Measurements from ENCODE around the gene B4GALT5. TPM values are rescaled to one million over a fixed set of nuclear protein-coding genes. Genes with fewer than 3 reads are reported as not detected.
"Not testable (repeated sequence)": the region's sequence is repeated elsewhere in the genome, so short reads cannot be mapped to it uniquely, and the experiment has no call there.

Gene B4GALT5
- total RNA-seq, 1 experiment from 2014 or later, result 63.1 TPM

GRCh38 chr20:49727894-49728885 is 14.5 kb upstream of the B4GALT5 start:
- no peak for DNase-seq
- Histone ChIP-seq H3K4me2 (peak overlapping the region; percentile 54), H2AFZ (peak overlapping the region; percentile 17; the same call in 1 of the 2 replicates), H3F3A (ENCODE audit: insufficient read depth, low read depth) (peaks cover 69% of the 10 kb centered on the region), H3K9me3 (ENCODE audit: insufficient read depth, low read depth) (peaks cover 3% of the 10 kb centered on the region; the same call in 1 of the 2 replicates), H3K36me3 (ENCODE audit: low read depth) (no peaks in the 10 kb centered on the region), H3K9me2 (ENCODE audit: insufficient read depth) (no peaks in the 10 kb centered on the region), H4K20me1 (ENCODE audit: insufficient read depth) (no peaks in the 10 kb centered on the region), H3K79me2 (ENCODE audit: low read depth) (peaks cover 3% of the 10 kb centered on the region; the same call in 1 of the 2 replicates), H3K4me1 (replicated peaks; ENCODE audit: insufficient read depth) (peaks cover 80% of the 10 kb centered on the region), H3K4me3 (no peak overlapping the region), H3K27ac (peak overlapping the region; percentile 94), H3K27me3 (ENCODE audit: insufficient read depth, low read depth) (no peaks in the 10 kb centered on the region)
- no TSS peak for BruUV-seq (replicated peaks)
- intact Hi-C loops (cut with micrococcal nuclease; ENCODE audit: unreplicated experiment), result no loop called here
- POLR2A ChIA-PET (ENCODE audit: unreplicated experiment), result no interaction called here
- no peak for TF ChIP-seq EZH2 (IDR thresholded peaks at IDR 0.05; ENCODE audit: low read depth)
- TF ChIP-seq, protein P1, sequence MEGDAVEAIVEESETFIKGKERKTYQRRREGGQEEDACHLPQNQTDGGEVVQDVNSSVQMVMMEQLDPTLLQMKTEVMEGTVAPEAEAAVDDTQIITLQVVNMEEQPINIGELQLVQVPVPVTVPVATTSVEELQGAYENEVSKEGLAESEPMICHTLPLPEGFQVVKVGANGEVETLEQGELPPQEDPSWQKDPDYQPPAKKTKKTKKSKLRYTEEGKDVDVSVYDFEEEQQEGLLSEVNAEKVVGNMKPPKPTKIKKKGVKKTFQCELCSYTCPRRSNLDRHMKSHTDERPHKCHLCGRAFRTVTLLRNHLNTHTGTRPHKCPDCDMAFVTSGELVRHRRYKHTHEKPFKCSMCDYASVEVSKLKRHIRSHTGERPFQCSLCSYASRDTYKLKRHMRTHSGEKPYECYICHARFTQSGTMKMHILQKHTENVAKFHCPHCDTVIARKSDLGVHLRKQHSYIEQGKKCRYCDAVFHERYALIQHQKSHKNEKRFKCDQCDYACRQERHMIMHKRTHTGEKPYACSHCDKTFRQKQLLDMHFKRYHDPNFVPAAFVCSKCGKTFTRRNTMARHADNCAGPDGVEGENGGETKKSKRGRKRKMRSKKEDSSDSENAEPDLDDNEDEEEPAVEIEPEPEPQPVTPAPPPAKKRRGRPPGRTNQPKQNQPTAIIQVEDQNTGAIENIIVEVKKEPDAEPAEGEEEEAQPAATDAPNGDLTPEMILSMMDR (conservative IDR thresholded peaks at IDR 0.05), result no peak
- CTCF ChIA-PET, result no interaction called here

GRCh38 chr20:49727478-49727877 is 13.8 kb upstream of the B4GALT5 start:
- intact Hi-C loops (cut with micrococcal nuclease; ENCODE audit: unreplicated experiment), result no loop called here
- ChIA-PET CTCF (no interaction called here), POLR2A (ENCODE audit: unreplicated experiment) (no interaction called here)
- Histone ChIP-seq H3K9me3 (ENCODE audit: insufficient read depth, low read depth) (no peaks in the 10 kb centered on the region; the same call in 1 of the 2 replicates), H3F3A (ENCODE audit: insufficient read depth, low read depth) (peaks cover 72% of the 10 kb centered on the region), H4K20me1 (ENCODE audit: insufficient read depth) (no peaks in the 10 kb centered on the region), H3K4me2 (peak overlapping the region; percentile 54), H3K27me3 (ENCODE audit: insufficient read depth, low read depth) (no peaks in the 10 kb centered on the region), H3K79me2 (ENCODE audit: low read depth) (peaks cover 3% of the 10 kb centered on the region; the same call in 1 of the 2 replicates), H3K4me3 (no peak overlapping the region), H3K9me2 (ENCODE audit: insufficient read depth) (no peaks in the 10 kb centered on the region), H2AFZ (peak overlapping the region; percentile 17; the same call in 1 of the 2 replicates), H3K4me1 (replicated peaks; ENCODE audit: insufficient read depth) (peaks cover 83% of the 10 kb centered on the region), H3K36me3 (ENCODE audit: low read depth) (no peaks in the 10 kb centered on the region), H3K27ac (peak overlapping the region; percentile 94)
- DNase-seq, result peak in 1 of 2 experiments; percentile 96
- BruUV-seq (replicated peaks), result no TSS peak
- TF ChIP-seq, protein P1 (conservative IDR thresholded peaks at IDR 0.05), result no peak
- no peak for TF ChIP-seq EZH2 (IDR thresholded peaks at IDR 0.05; ENCODE audit: low read depth)

GRCh38 chr20:49725694-49726093 is 12.0 kb upstream of the B4GALT5 start:
- no peak for TF ChIP-seq EZH2 (IDR thresholded peaks at IDR 0.05; ENCODE audit: low read depth)
- TF ChIP-seq, protein P1 (conservative IDR thresholded peaks at IDR 0.05), result no peak
- no peak for DNase-seq
- CTCF ChIA-PET, result interaction anchor here (0.6 kb wide), 1 partner anchor 155 kb away, joined by 4 read pairs; no protein-coding TSS in a partner anchor
- H3K4me2 ChIP-seq, result peak overlapping the region; percentile 73; the same call in 1 of the 2 replicates
- no peak overlapping the region for H2AFZ ChIP-seq
- H3K27ac ChIP-seq, result peak overlapping the region; percentile 89
- H3K9me2 ChIP-seq (ENCODE audit: insufficient read depth), result no peaks in the 10 kb centered on the region
- intact Hi-C loops (cut with micrococcal nuclease; ENCODE audit: unreplicated experiment), result no loop called here
- H3K27me3 ChIP-seq (ENCODE audit: insufficient read depth, low read depth), result no peaks in the 10 kb centered on the region
- H4K20me1 ChIP-seq (ENCODE audit: insufficient read depth), result no peaks in the 10 kb centered on the region
- no peak overlapping the region for H3K4me3 ChIP-seq
- H3K79me2 ChIP-seq (ENCODE audit: low read depth), result peaks cover 3% of the 10 kb centered on the region; the same call in 1 of the 2 replicates
- H3K9me3 ChIP-seq (ENCODE audit: insufficient read depth, low read depth), result no peaks in the 10 kb centered on the region; the same call in 1 of the 2 replicates
- H3K36me3 ChIP-seq (ENCODE audit: low read depth), result no peaks in the 10 kb centered on the region
- POLR2A ChIA-PET (ENCODE audit: unreplicated experiment), result no interaction called here
- H3F3A ChIP-seq (ENCODE audit: insufficient read depth, low read depth), result peaks cover 72% of the 10 kb centered on the region
- BruUV-seq (replicated peaks), result no TSS peak
- peaks cover 78% of the 10 kb centered on the region for H3K4me1 ChIP-seq (replicated peaks; ENCODE audit: insufficient read depth)

GRCh38 chr20:49725224-49725606 is 11.5 kb upstream of the B4GALT5 start:
- H3K9me2 ChIP-seq (ENCODE audit: insufficient read depth); H4K20me1 ChIP-seq (ENCODE audit: insufficient read depth); H2AFZ ChIP-seq; H3K27me3 ChIP-seq (ENCODE audit: insufficient read depth, low read depth); H3K9me3 ChIP-seq (ENCODE audit: insufficient read depth, low read depth); H3K79me2 ChIP-seq (ENCODE audit: low read depth); H3K36me3 ChIP-seq (ENCODE audit: low read depth); intact Hi-C loops (cut with micrococcal nuclease; ENCODE audit: unreplicated experiment); H3K4me3 ChIP-seq; DNase-seq; BruUV-seq (replicated peaks): not testable (repeated sequence)
- CTCF ChIA-PET, result interaction anchor here (0.6 kb wide), 1 partner anchor 155 kb away, joined by 4 read pairs; no protein-coding TSS in a partner anchor
- Histone ChIP-seq H3K4me2 (peak overlapping the region; percentile 73), H3F3A (ENCODE audit: insufficient read depth, low read depth) (peaks cover 71% of the 10 kb centered on the region), H3K27ac (peak overlapping the region; percentile 89), H3K4me1 (replicated peaks; ENCODE audit: insufficient read depth) (peaks cover 73% of the 10 kb centered on the region)
- POLR2A ChIA-PET (ENCODE audit: unreplicated experiment), result interaction anchor here (0.6 kb wide), 2 partner anchors 209 to 245 kb away, joined by 4 to 5 read pairs; no protein-coding TSS in a partner anchor

All from PC-9 (cell line).